H1 (cell line): ENCODE results near the gene XPOT. TPM values are rescaled to one million over a fixed set of nuclear protein-coding genes. Genes with fewer than 3 reads are reported as not detected.

Source experiments
- CTCF ChIA-PET: fragments of 300-600 bp; sonication (Branson Sonifier 250); formaldehyde crosslinking; loops from one replicate; lab custom pipeline; 2021; ENCODE audit not compliant: partially characterized antibody; lab: Charles Lee
- POLR2A ChIA-PET: fragments of 300-600 bp; sonication (Branson Sonifier 250); formaldehyde crosslinking; loops from one replicate; lab custom pipeline; 2021; ENCODE audit warnings: inconsistent platforms; ENCODE audit not compliant: partially characterized antibody; lab: Charles Lee
- DNase-seq, 2 experiments: peaks; one replicate each; pipeline versions ENCODE4 v3.0.0 to v3.0.0-alpha.2; 2010 to 2022; ENCODE audit warnings: low spot score in 2 of 2, low read depth in 1 of 2, mixed read lengths in 1 of 2
- FAIRE-seq: peaks from 2 replicates; lab custom pipeline; 2011; peaks lifted over from hg19 to GRCh38; lab: Jason Lieb, UNC
- H2AFZ ChIP-seq: 2 replicates; pipeline ENCODE4 v1.8.1; 2012; ENCODE audit warnings: low read length, inconsistent platforms
- H2AK5ac ChIP-seq: 2 replicates; pipeline ENCODE4 v1.6.1; 2013; ENCODE audit warnings: low read depth, low read length
- H2BK120ac ChIP-seq: replicated peaks from 2 replicates; pipeline ENCODE3; 2013; ENCODE audit warnings: low read depth, low read length, inconsistent platforms
- H2BK12ac ChIP-seq: 2 replicates; pipeline ENCODE4 v1.6.1; 2013; ENCODE audit warnings: low read depth, low read length
- H2BK15ac ChIP-seq: 2 replicates; pipeline ENCODE4 v1.6.1; 2013; ENCODE audit warnings: low read length
- H2BK20ac ChIP-seq: 2 replicates; pipeline ENCODE4 v1.6.1; 2013; ENCODE audit warnings: low read length
- H2BK5ac ChIP-seq: 2 replicates; pipeline ENCODE4 v1.6.1; 2013; ENCODE audit warnings: low read depth, low read length
- H3K14ac ChIP-seq: 2 replicates; pipeline ENCODE4 v1.6.1; 2013; ENCODE audit warnings: inconsistent platforms; ENCODE audit not compliant: insufficient read length
- H3K18ac ChIP-seq: 2 replicates; pipeline ENCODE4 v1.6.1; 2013; ENCODE audit warnings: low read length; ENCODE audit errors: extremely low read depth
- H3K23ac ChIP-seq: 2 replicates; pipeline ENCODE4 v1.6.1; 2013; ENCODE audit warnings: inconsistent platforms; ENCODE audit not compliant: insufficient read length
- H3K23me2 ChIP-seq: 2 replicates; pipeline ENCODE4 v1.6.1; 2013; ENCODE audit warnings: low read depth, low read length
- H3K27ac ChIP-seq: 2 replicates; pipeline ENCODE4 v1.6.1; 2011; ENCODE audit warnings: low read depth, low read length, inconsistent platforms
- H3K27me3 ChIP-seq, 4 experiments: replicated peaks in 1 of 4; 1 replicate in 1 of 4; 2 replicates in 3 of 4; pipeline versions ENCODE4 v1.6.1 to v1.8.1; 2011 to 2013; ENCODE audit warnings: low read length in 3 of 4, mild to moderate bottlenecking in 3 of 4, inconsistent platforms in 2 of 4, mixed read lengths in 2 of 4, moderate library complexity in 1 of 4; ENCODE audit not compliant: control insufficient read depth in 3 of 4, insufficient read depth in 3 of 4; ENCODE audit errors: extremely low read depth in 1 of 4
- H3K36me3 ChIP-seq, 4 experiments: 2 replicates each; pipeline versions ENCODE4 v1.6.1 to v1.8.1; 2011 to 2013; ENCODE audit warnings: mild to moderate bottlenecking in 4 of 4, low read length in 3 of 4, moderate library complexity in 2 of 4, control low read depth in 1 of 4, inconsistent platforms in 1 of 4; ENCODE audit not compliant: insufficient read depth in 4 of 4, control insufficient read depth in 2 of 4
- H3K4ac ChIP-seq: replicated peaks from 2 replicates; pipeline ENCODE3; 2013; ENCODE audit warnings: low read length, low read depth, mixed read lengths, inconsistent platforms; ENCODE audit not compliant: insufficient read length
- H3K4me1 ChIP-seq, 4 experiments: replicated peaks in 1 of 4; 1 replicate in 1 of 4; 2 replicates in 3 of 4; pipeline versions ENCODE4 v1.6.1 to v1.8.1; 2011 to 2013; ENCODE audit warnings: low read length in 3 of 4, inconsistent platforms in 2 of 4, mixed read lengths in 1 of 4; ENCODE audit not compliant: insufficient read depth in 4 of 4, control insufficient read depth in 3 of 4
- H3K4me2 ChIP-seq, 2 experiments: 2 replicates each; pipeline versions ENCODE4 v1.6.1 to v1.8.1; 2011 to 2013; ENCODE audit warnings: low read depth in 2 of 2, low read length in 2 of 2, control low read depth in 1 of 2, inconsistent platforms in 1 of 2, mild to moderate bottlenecking in 1 of 2; ENCODE audit not compliant: insufficient read depth in 1 of 2
- H3K4me3 ChIP-seq, 4 experiments: fragments of 200-600, 300-600 bp in 1 of 4; sonication (generic), shearing (Covaris generic), sonication (Bioruptor Twin) in 1 of 4; 2 replicates each; pipeline versions ENCODE4 v1.5.1 to v1.8.1; 2011 to 2016; ENCODE audit warnings: low read length in 4 of 4, low read depth in 3 of 4, control low read depth in 2 of 4, inconsistent platforms in 2 of 4, mild to moderate bottlenecking in 2 of 4, mixed read lengths in 1 of 4, moderate library complexity in 1 of 4; ENCODE audit not compliant: insufficient read depth in 2 of 4; ENCODE audit errors: extremely low read depth in 1 of 4
- H3K56ac ChIP-seq: replicated peaks from 2 replicates; pipeline ENCODE3; 2013; ENCODE audit warnings: low read depth, mild to moderate bottlenecking, mixed read lengths, low read length, inconsistent platforms; ENCODE audit not compliant: insufficient read length
- H3K79me1 ChIP-seq: 2 replicates; pipeline ENCODE4 v1.6.1; 2013; ENCODE audit warnings: low read depth, low read length, control low read depth
- H3K79me2 ChIP-seq, 2 experiments: 2 replicates each; pipeline versions ENCODE4 v1.6.1 to v1.8.1; 2012 to 2013; ENCODE audit warnings: low read length in 2 of 2, mild to moderate bottlenecking in 2 of 2, inconsistent platforms in 1 of 2; ENCODE audit not compliant: insufficient read depth in 2 of 2, control insufficient read depth in 1 of 2
- H3K9ac ChIP-seq, 4 experiments: replicated peaks in 1 of 4; 1 replicate in 1 of 4; 2 replicates in 3 of 4; pipeline versions ENCODE4 v1.6.1 to v1.8.1; 2011 to 2013; ENCODE audit warnings: low read depth in 3 of 4, low read length in 3 of 4, control low read depth in 2 of 4, mild to moderate bottlenecking in 2 of 4, moderate library complexity in 2 of 4, inconsistent platforms in 1 of 4; ENCODE audit errors: extremely low read depth in 1 of 4
- H3K9me3 ChIP-seq, 2 experiments: 2 replicates each; pipeline versions ENCODE4 v1.6.1 to v1.8.1; 2012 to 2013; ENCODE audit warnings: mild to moderate bottlenecking in 2 of 2, moderate library complexity in 2 of 2, control low read depth in 1 of 2, inconsistent platforms in 1 of 2, low read depth in 1 of 2, low read length in 1 of 2, mixed read lengths in 1 of 2; ENCODE audit not compliant: insufficient read depth in 2 of 2
- H4K20me1 ChIP-seq, 2 experiments: replicated peaks in 1 of 2; 2 replicates each; pipeline versions ENCODE3 to v1.8.1; 2011 to 2013; ENCODE audit warnings: inconsistent platforms in 2 of 2, low read length in 2 of 2, mild to moderate bottlenecking in 1 of 2; ENCODE audit not compliant: insufficient read depth in 2 of 2, control insufficient read depth in 1 of 2
- H4K5ac ChIP-seq: 2 replicates; pipeline ENCODE4 v1.6.1; 2013; ENCODE audit warnings: low read length, low read depth, mixed read lengths, inconsistent platforms; ENCODE audit not compliant: insufficient read length
- H4K8ac ChIP-seq: 2 replicates; pipeline ENCODE4 v1.8.0; 2013; ENCODE audit warnings: mild to moderate bottlenecking, moderate library complexity, low read length, inconsistent platforms; ENCODE audit not compliant: insufficient read depth; ENCODE audit errors: extremely low read depth
- H4K91ac ChIP-seq: replicated peaks from 2 replicates; pipeline ENCODE3; 2013; ENCODE audit warnings: low read length, mixed read lengths, inconsistent platforms; ENCODE audit not compliant: insufficient read length
- JUND ChIP-seq: IDR thresholded peaks from 2 replicates; pipeline ENCODE4 v1.6.1; 2011; ENCODE audit warnings: mild to moderate bottlenecking, improper control_type of control experiment, low read length
- WGBS, 2 experiments: shearing (Covaris generic) in 1 of 2; methylation state at CpG; one replicate each; pipeline versions ENCODE4 v1.1.6 to v1.1.7; 2013 to 2015; ENCODE audit warnings: low lambda C conversion rate in 2 of 2, mixed read lengths in 2 of 2, inconsistent platforms in 1 of 2, low coverage in 1 of 2, missing lambda C conversion rate in 1 of 2; ENCODE audit not compliant: insufficient replicate concordance in 2 of 2, insufficient coverage in 1 of 2, insufficient read length in 1 of 2; ENCODE audit errors: extremely low coverage in 1 of 2, missing lambda C conversion rate in 1 of 2; 5-methylcytosine and 5-hydroxymethylcytosine counted together
- polyA plus RNA-seq, 7 experiments: library from polyadenylated mRNA; depleted of rRNA in 3 of 7; stranded (reverse) in 5 of 7; unstranded in 2 of 7; fragments of >200 nt in 5 of 7; fragments of 200-250 nt in 2 of 7; gene quantifications; 1 replicate in 5 of 7; 2 replicates in 1 of 7; 4 replicates in 1 of 7; pipeline versions ENCODE4 v1.2.1 to v1.2.3, GENCODE V29; 2011 to 2013; ENCODE audit warnings: missing spikeins in 2 of 7, mixed read lengths in 2 of 7
- total RNA-seq: library from RNA; stranded (reverse); fragmentation: NEBNext Ultra II Directional; extraction: Animal tissue kit (Norgen Biotek cat#: 25700); gene quantifications from 2 replicates; pipeline ENCODE4 v1.2.1, GENCODE V29; 2021

Gene XPOT
- total and polyA plus RNA-seq, 2 of the 8 experiments (the other 6 are each of a cell fraction or from before 2014, with no cell fraction given), result 38.8 to 176 TPM

DNA sequence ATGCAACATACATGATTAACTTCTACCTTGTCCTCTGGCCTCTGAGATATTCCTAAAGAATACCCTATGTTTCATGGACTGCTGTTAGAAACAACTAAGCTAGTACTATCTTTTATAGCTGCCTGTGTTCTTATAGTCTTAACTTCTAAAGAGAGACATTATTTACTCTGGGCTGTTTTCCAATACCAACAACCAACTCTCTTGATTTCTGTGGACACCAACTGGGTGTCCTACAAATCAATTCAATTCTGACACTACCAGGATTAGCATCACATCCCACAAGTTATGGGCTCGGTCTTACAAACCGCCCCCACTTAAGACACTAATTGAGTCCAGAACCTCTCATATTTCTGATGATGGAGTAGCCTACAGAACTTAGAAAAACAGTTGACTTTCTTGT lies 8.3 kb downstream of the XPOT start:
- no peak for TF ChIP-seq JUND
- no peak overlapping the region for H3K4ac ChIP-seq
- H4K20me1 ChIP-seq, result peaks cover 6 to 11% of the 10 kb centered on the region in 2 experiments
- H2BK120ac ChIP-seq, result no peak overlapping the region
- no peak overlapping the region for H3K4me3 ChIP-seq
- FAIRE-seq, result no peak
- H4K8ac ChIP-seq, result no peak overlapping the region
- H3K4me2 ChIP-seq, result no peak overlapping the region
- no peak overlapping the region for H2BK20ac ChIP-seq
- no peak overlapping the region for H2AK5ac ChIP-seq
- H4K5ac ChIP-seq, result no peak overlapping the region
- no peak overlapping the region for H4K91ac ChIP-seq
- no peak overlapping the region for H3K14ac ChIP-seq
- no peak overlapping the region for H3K27ac ChIP-seq
- H2BK12ac ChIP-seq, result no peak overlapping the region
- CTCF ChIA-PET, result no interaction called here
- H3K9me3 ChIP-seq, result no peaks in the 10 kb centered on the region
- no peak overlapping the region for H3K23ac ChIP-seq
- H3K79me1 ChIP-seq, result peaks cover 9% of the 10 kb centered on the region
- WGBS, 2 experiments, result 92% methylated on average over 2 of the region's 2 CpGs; no CpG with 5 or more reads in 1 of the 2 experiments
- peaks cover 0 to 3% (median 0%) of the 10 kb centered on the region in 4 experiments; a peak in 2 of 7 replicates for H3K4me1 ChIP-seq
- H2BK5ac ChIP-seq, result no peak overlapping the region
- no peak for DNase-seq
- H3K27me3 ChIP-seq, result no peaks in the 10 kb centered on the region
- peaks cover 3 to 47% of the 10 kb centered on the region in 2 experiments for H3K79me2 ChIP-seq
- H3K23me2 ChIP-seq, result no peaks in the 10 kb centered on the region
- H2BK15ac ChIP-seq, result no peak overlapping the region
- POLR2A ChIA-PET, result interaction anchor here (1.0 to 9.6 kb wide), 6 partner anchors 12 to 87 kb away, joined by 3 to 100 read pairs (median 6); no protein-coding TSS in a partner anchor
- no peak overlapping the region for H3K56ac ChIP-seq
- H2AFZ ChIP-seq, result no peak overlapping the region
- H3K36me3 ChIP-seq, result peaks cover 36 to 79% (median 59%) of the 10 kb centered on the region in 4 experiments
- no peak overlapping the region for H3K18ac ChIP-seq
- peak overlapping the region in 1 of 4 experiments; percentile 9; a peak in 1 of 7 replicates for H3K9ac ChIP-seq
